HepG2 (cell line): ENCODE measurements around the gene CAP2. TPM values are rescaled to one million over a fixed set of nuclear protein-coding genes. Genes with fewer than 3 reads are reported as not detected.

Experiments used
- ATAC-seq: fragments of 200-7000 bp; cut with Tn5 transposase; 3 replicates; pipeline ENCODE4 v1.9.1; 2020; ENCODE audit warnings: mild to moderate bottlenecking, moderate library complexity
- BruUV-seq: library from RNA; stranded (reverse); fragments of 400-500 nt; replicated peaks from 2 replicates; lab custom pipeline; 2021; lab: Mats Ljungman, UMichigan
- CTCF ChIA-PET: fragments of 300-600 bp; formaldehyde crosslinking; extraction: SDS; loops from one replicate; lab custom pipeline; 2021; ENCODE audit warnings: low total read pairs, inconsistent platforms, low intra/inter-chr PET ratio; lab: Yijun Ruan, JAX
- POLR2A ChIA-PET: fragments of 350-600 bp; sonication (Branson Sonifier 250); formaldehyde crosslinking; loops from one replicate; lab custom pipeline; 2020; ENCODE audit warnings: antibody characterized with exemption, inconsistent platforms; lab: Yijun Ruan, JAX
- DNase-seq: peaks from one replicate; pipeline ENCODE4 v3.0.0-alpha.2; 2015; ENCODE audit warnings: low spot score
- FAIRE-seq: peaks from 3 replicates; lab custom pipeline; 2011; peaks lifted over from hg19 to GRCh38; lab: Jason Lieb, UNC
- H2AFZ ChIP-seq: one replicate; pipeline ENCODE4 v1.6.1; 2011; ENCODE audit warnings: low read length, inconsistent platforms
- H3K27ac ChIP-seq: fragments of 300-600 bp; 3 replicates; pipeline ENCODE4 v1.8.0; 2011; ENCODE audit warnings: mixed run types, mild to moderate bottlenecking, mixed read lengths, low read length, inconsistent platforms; ENCODE audit not compliant: insufficient read depth; ENCODE audit errors: extremely low read length
- H3K27me3 ChIP-seq, 2 experiments: fragments of 200-600 bp in 1 of 2; 2 replicates in 1 of 2; 3 replicates in 1 of 2; pipeline versions ENCODE4 v1.6.0 to v1.8.0; 2011; ENCODE audit warnings: low read length in 2 of 2, mild to moderate bottlenecking in 2 of 2, moderate library complexity in 2 of 2, inconsistent platforms in 1 of 2; ENCODE audit not compliant: insufficient read depth in 2 of 2, control insufficient read depth in 1 of 2
- H3K36me3 ChIP-seq, 2 experiments: fragments of 200-600 bp in 1 of 2; replicated peaks in 1 of 2; 2 replicates in 1 of 2; 3 replicates in 1 of 2; pipeline versions ENCODE4 v1.5.1 to v1.8.0; 2011; ENCODE audit warnings: low read length in 2 of 2, inconsistent platforms in 1 of 2; ENCODE audit not compliant: insufficient read depth in 2 of 2, control insufficient read depth in 1 of 2
- H3K4me1 ChIP-seq: 2 replicates; pipeline ENCODE4 v1.5.1; 2012; ENCODE audit warnings: low read length, inconsistent platforms; ENCODE audit not compliant: insufficient read depth
- H3K4me2 ChIP-seq: 2 replicates; pipeline ENCODE4 v1.6.0; 2011; ENCODE audit warnings: low read depth, low read length, inconsistent platforms
- H3K4me3 ChIP-seq, 3 experiments: fragments of 200-600 bp in 1 of 3; sonication (generic), shearing (Covaris generic) in 1 of 3; replicated peaks in 1 of 3; 2 replicates each; pipeline ENCODE4 v1.5.1; 2011 to 2016; ENCODE audit warnings: low read length in 3 of 3, inconsistent platforms in 2 of 3, low read depth in 2 of 3, mild to moderate bottlenecking in 2 of 3, control low read depth in 1 of 3, mixed read lengths in 1 of 3; ENCODE audit not compliant: insufficient read depth in 1 of 3
- H3K79me2 ChIP-seq: one replicate; pipeline ENCODE4 v1.6.1; 2011; ENCODE audit warnings: low read length, inconsistent platforms; ENCODE audit not compliant: insufficient read depth
- H3K9ac ChIP-seq: 2 replicates; pipeline ENCODE4 v1.6.0; 2011; ENCODE audit warnings: mild to moderate bottlenecking, low read depth, low read length, inconsistent platforms; ENCODE audit not compliant: insufficient read depth
- H3K9me3 ChIP-seq: 2 replicates; pipeline ENCODE4 v1.5.1; 2012; ENCODE audit warnings: mild to moderate bottlenecking, low read length
- H4K20me1 ChIP-seq: 2 replicates; pipeline ENCODE4 v1.6.0; 2011; ENCODE audit warnings: inconsistent platforms, mild to moderate bottlenecking, low read length, moderate library complexity; ENCODE audit not compliant: insufficient read depth
- HDAC2 ChIP-seq: sonication (generic); formaldehyde crosslinking; IDR thresholded peaks from 2 replicates; pipeline ENCODE4 v1.4.0; 2020; ENCODE audit warnings: missing genetic modification reagents
- NFYC ChIP-seq: IDR thresholded peaks from 2 replicates; pipeline ENCODE4 v1.6.1; 2016; ENCODE audit warnings: missing genetic modification reagents, missing compliant biosample characterization
- REL ChIP-seq: sonication (generic); formaldehyde crosslinking; conservative IDR thresholded peaks from 2 replicates; pipeline ENCODE4 v1.8.0; 2022; ENCODE audit warnings: mild to moderate bottlenecking, missing genetic modification reagents, moderate library complexity
- ZNF337 ChIP-seq: sonication (generic); formaldehyde crosslinking; IDR thresholded peaks from 2 replicates; pipeline ENCODE4 v1.5.1; 2020; ENCODE audit warnings: missing genetic modification reagents, low read depth, mild to moderate bottlenecking, borderline replicate concordance
- ZNF766 ChIP-seq: sonication (generic); formaldehyde crosslinking; IDR thresholded peaks from 2 replicates; pipeline ENCODE4 v1.5.0; 2020; ENCODE audit warnings: missing genetic modification reagents, borderline replicate concordance
- WGBS: methylation state at CpG from one replicate; pipeline ENCODE4 v1.1.6; 2017; ENCODE audit warnings: low lambda C conversion rate; 5-methylcytosine and 5-hydroxymethylcytosine counted together
- in situ Hi-C: cut with HindIII; loops from 2 replicates; pipeline ENCODE4 v1.10.0; 2017; ENCODE audit warnings: low pct_unique_long_range_greater_than_20kb; ENCODE audit not compliant: extremely low pct_ligation_motif_present
- intact Hi-C: fragments of 100-400 bp; cut with micrococcal nuclease; formaldehyde crosslinking; loops from one replicate; pipeline ENCODE4 v1.10.0; 2022; ENCODE audit not compliant: unreplicated experiment
- polyA plus RNA-seq, 8 experiments: library from polyadenylated mRNA; depleted of rRNA in 3 of 8; stranded (reverse) in 7 of 8; unstranded in 1 of 8; fragments of >200 nt; fragmentation: Illumina TruSeq in 4 of 8; extraction: Trizol in 4 of 8; gene quantifications; 2 replicates each; pipeline versions ENCODE4 v1.2.1 to v1.2.3, GENCODE V29; 2011 to 2016; ENCODE audit warnings: low read depth in 4 of 8, missing spikeins in 1 of 8, mixed read lengths in 1 of 8; ENCODE audit not compliant: insufficient read depth in 1 of 8
- total RNA-seq, 5 experiments: library from RNA; depleted of rRNA; stranded (reverse); fragments of >200 nt; fragmentation: Illumina TruSeq; extraction: Trizol; gene quantifications; 2 replicates each; pipeline ENCODE4 v1.2.3, GENCODE V29; 2016; ENCODE audit warnings: low read depth in 1 of 5
- TF ChIP-seq, protein P1 (sequence below): IDR thresholded peaks from 2 replicates; pipeline ENCODE4 v1.6.1; 2016; ENCODE audit warnings: missing compliant biosample characterization, missing genetic modification reagents, borderline replicate concordance
- TF ChIP-seq, protein P2 (sequence below): sonication (generic); formaldehyde crosslinking; IDR thresholded peaks from 2 replicates; pipeline ENCODE4 v1.4.0; 2020; ENCODE audit warnings: missing genetic modification reagents, borderline replicate concordance
- TF ChIP-seq, protein P3 (sequence below): sonication (generic); formaldehyde crosslinking; IDR thresholded peaks from 2 replicates; pipeline ENCODE4 v1.5.0; 2020; ENCODE audit warnings: missing genetic modification reagents
- TF ChIP-seq, protein P4 (sequence below): sonication (generic); formaldehyde crosslinking; IDR thresholded peaks from 2 replicates; pipeline ENCODE4 v1.5.0; 2020; ENCODE audit warnings: missing genetic modification reagents
- TF ChIP-seq, protein P5 (sequence below), 2 experiments: fragments of 450-650 bp in 1 of 2; sonication (generic) in 1 of 2; formaldehyde crosslinking; IDR thresholded peaks; 2 replicates each; pipeline versions ENCODE4 v1.5.0 to v1.8.0; 2020 to 2022; ENCODE audit warnings: mild to moderate bottlenecking in 1 of 2, missing genetic modification reagents in 1 of 2

CAP2 gene
- total and polyA plus RNA-seq, 2 of the 13 experiments (the other 11 are each of a cell fraction or from before 2014, with no cell fraction given), result 7.9 to 53.1 TPM

DNA sequence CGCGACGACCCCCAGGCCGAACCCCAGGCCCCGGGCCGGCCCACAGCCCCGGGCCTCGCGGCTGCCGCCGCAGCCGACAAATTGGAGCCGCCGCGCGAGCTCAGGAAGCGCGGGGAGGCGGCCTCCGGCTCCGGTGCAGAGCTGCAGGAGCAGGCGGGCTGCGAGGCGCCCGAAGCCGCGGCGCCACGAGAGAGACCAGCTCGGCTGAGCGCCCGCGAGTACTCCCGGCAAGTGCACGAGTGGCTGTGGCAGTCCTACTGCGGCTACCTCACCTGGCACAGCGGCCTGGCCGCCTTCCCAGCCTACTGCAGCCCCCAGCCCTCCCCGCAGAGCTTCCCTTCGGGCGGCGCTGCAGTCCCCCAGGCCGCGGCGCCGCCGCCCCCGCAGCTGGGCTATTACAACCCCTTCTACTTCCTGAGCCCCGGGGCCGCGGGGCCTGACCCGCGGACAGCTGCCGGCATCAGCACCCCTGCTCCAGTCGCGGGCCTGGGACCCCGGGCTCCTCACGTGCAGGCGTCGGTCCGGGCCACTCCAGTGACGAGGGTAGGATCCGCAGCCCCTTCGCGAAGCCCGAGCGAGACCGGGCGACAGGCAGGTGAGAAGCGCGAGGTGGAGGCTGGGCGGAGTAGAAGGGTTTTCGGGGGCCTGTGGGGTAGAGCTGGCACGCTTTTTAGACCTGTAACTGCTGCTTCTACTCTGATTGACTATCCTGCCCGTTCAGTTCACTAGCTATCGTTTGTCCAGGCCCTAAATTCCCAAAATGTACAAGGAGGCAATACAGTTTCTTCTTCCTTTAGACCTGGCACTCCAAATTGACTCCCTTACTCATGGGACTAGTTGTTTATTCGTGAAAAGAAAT lies 207.4 kb downstream of the CAP2 start:
- peak; percentile 24 for DNase-seq
- CTCF ChIA-PET, result interaction anchor here (1.3 kb wide), 1 partner anchor 16 kb away, joined by 4 read pairs; no protein-coding TSS in a partner anchor
- TF ChIP-seq, protein P1, sequence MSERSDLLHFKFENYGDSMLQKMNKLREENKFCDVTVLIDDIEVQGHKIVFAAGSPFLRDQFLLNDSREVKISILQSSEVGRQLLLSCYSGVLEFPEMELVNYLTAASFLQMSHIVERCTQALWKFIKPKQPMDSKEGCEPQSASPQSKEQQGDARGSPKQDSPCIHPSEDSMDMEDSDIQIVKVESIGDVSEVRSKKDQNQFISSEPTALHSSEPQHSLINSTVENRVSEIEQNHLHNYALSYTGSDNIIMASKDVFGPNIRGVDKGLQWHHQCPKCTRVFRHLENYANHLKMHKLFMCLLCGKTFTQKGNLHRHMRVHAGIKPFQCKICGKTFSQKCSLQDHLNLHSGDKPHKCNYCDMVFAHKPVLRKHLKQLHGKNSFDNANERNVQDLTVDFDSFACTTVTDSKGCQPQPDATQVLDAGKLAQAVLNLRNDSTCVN, result peak; percentile 77
- TF ChIP-seq, protein P2, sequence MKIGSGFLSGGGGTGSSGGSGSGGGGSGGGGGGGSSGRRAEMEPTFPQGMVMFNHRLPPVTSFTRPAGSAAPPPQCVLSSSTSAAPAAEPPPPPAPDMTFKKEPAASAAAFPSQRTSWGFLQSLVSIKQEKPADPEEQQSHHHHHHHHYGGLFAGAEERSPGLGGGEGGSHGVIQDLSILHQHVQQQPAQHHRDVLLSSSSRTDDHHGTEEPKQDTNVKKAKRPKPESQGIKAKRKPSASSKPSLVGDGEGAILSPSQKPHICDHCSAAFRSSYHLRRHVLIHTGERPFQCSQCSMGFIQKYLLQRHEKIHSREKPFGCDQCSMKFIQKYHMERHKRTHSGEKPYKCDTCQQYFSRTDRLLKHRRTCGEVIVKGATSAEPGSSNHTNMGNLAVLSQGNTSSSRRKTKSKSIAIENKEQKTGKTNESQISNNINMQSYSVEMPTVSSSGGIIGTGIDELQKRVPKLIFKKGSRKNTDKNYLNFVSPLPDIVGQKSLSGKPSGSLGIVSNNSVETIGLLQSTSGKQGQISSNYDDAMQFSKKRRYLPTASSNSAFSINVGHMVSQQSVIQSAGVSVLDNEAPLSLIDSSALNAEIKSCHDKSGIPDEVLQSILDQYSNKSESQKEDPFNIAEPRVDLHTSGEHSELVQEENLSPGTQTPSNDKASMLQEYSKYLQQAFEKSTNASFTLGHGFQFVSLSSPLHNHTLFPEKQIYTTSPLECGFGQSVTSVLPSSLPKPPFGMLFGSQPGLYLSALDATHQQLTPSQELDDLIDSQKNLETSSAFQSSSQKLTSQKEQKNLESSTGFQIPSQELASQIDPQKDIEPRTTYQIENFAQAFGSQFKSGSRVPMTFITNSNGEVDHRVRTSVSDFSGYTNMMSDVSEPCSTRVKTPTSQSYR (CRISPR knock-in tag), result no peak
- no peak for TF ChIP-seq NFYC (CRISPR knock-in tag)
- peak; percentile 25; the same call in 1 of the 2 replicates for TF ChIP-seq ZNF337
- TF ChIP-seq HDAC2, result no peak
- TF ChIP-seq ZNF766 (CRISPR knock-in tag), result peak; percentile 77; the same call in 1 of the 2 replicates
- TF ChIP-seq REL (CRISPR knock-in tag), result peak; percentile 87
- TF ChIP-seq, protein P3, sequence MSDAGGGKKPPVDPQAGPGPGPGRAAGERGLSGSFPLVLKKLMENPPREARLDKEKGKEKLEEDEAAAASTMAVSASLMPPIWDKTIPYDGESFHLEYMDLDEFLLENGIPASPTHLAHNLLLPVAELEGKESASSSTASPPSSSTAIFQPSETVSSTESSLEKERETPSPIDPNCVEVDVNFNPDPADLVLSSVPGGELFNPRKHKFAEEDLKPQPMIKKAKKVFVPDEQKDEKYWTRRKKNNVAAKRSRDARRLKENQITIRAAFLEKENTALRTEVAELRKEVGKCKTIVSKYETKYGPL, result peak; percentile 75
- TF ChIP-seq, protein P4, sequence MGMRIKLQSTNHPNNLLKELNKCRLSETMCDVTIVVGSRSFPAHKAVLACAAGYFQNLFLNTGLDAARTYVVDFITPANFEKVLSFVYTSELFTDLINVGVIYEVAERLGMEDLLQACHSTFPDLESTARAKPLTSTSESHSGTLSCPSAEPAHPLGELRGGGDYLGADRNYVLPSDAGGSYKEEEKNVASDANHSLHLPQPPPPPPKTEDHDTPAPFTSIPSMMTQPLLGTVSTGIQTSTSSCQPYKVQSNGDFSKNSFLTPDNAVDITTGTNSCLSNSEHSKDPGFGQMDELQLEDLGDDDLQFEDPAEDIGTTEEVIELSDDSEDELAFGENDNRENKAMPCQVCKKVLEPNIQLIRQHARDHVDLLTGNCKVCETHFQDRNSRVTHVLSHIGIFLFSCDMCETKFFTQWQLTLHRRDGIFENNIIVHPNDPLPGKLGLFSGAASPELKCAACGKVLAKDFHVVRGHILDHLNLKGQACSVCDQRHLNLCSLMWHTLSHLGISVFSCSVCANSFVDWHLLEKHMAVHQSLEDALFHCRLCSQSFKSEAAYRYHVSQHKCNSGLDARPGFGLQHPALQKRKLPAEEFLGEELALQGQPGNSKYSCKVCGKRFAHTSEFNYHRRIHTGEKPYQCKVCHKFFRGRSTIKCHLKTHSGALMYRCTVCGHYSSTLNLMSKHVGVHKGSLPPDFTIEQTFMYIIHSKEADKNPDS, result no peak
- TF ChIP-seq, protein P5, sequence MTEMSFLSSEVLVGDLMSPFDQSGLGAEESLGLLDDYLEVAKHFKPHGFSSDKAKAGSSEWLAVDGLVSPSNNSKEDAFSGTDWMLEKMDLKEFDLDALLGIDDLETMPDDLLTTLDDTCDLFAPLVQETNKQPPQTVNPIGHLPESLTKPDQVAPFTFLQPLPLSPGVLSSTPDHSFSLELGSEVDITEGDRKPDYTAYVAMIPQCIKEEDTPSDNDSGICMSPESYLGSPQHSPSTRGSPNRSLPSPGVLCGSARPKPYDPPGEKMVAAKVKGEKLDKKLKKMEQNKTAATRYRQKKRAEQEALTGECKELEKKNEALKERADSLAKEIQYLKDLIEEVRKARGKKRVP (CRISPR knock-in tag; IDR thresholded peaks at IDR 0.05), result peak in 1 of 2 experiments; percentile 44; a peak in 2 of 4 replicates

More for the DNA sequence above, 207.4 kb downstream of the CAP2 start:
- WGBS, result under 1% methylated on average over 47 of the region's 77 CpGs
- Histone ChIP-seq H3K4me2 (peak overlapping the region; percentile 93), H3K4me3 (peak overlapping the region; percentile 92 to 99 (median 98)), H3K9ac (peak overlapping the region; percentile 89), H4K20me1 (no peaks in the 10 kb centered on the region), H3K27ac (peak overlapping the region; percentile 93), H2AFZ (peak overlapping the region; percentile 64), H3K9me3 (no peaks in the 10 kb centered on the region), H3K79me2 (peaks cover 21% of the 10 kb centered on the region), H3K27me3 (no peaks in the 10 kb centered on the region; a peak in 1 of 5 replicates), H3K36me3 (peaks cover 2 to 17% of the 10 kb centered on the region in 2 experiments; a peak in 4 of 5 replicates), H3K4me1 (peaks cover 34% of the 10 kb centered on the region)
- FAIRE-seq (no peak), ATAC-seq (peak; percentile 71)
- in situ Hi-C loops, result no loop called here
- intact Hi-C loops, result loop anchor here (5.0 kb wide), 2 partner anchors 42 to 107 kb away; partner anchors contain the start of gene NUP153
- POLR2A ChIA-PET, result interaction anchor here (0.6 to 3.0 kb wide), 11 partner anchors 8 to 289 kb away, joined by 3 to 12 read pairs (median 3); partner anchors contain the start of gene NUP153
- no TSS peak for BruUV-seq
